ENCODE measurements around the gene CHCHD3. TPM values are rescaled to one million over a fixed set of nuclear protein-coding genes. Genes with fewer than 3 reads are reported as not detected.

Gene CHCHD3
- total RNA-seq, 4 donors from 2014 or later = 27.9 to 39.0 (median 34.5) TPM

- TF ChIP-seq CTCF (IDR thresholded peaks at IDR 0.05) (no peak), POLR2A (IDR thresholded peaks at IDR 0.05) (no peak)
- H3K4me3 ChIP-seq (ENCODE audit: low read depth, poor library complexity, severe bottlenecking) = no peak overlapping the region
- no peak for DNase-seq (ENCODE audit: low spot score in 2 of 2)
- intact Hi-C loops (cut with DNase I; ENCODE audit: low total_unique reads) = no loop called here
- 92 to 97% methylated on average over 4 of the region's 4 CpGs for WGBS, 2 donors
Observed at GRCh38 chr7:132857031-132857430, 224.9 kb downstream of the CHCHD3 start.

- H3K4me3 ChIP-seq (ENCODE audit: low read depth, poor library complexity, severe bottlenecking) = no peak overlapping the region
- TF ChIP-seq POLR2A (IDR thresholded peaks at IDR 0.05) = no peak
- no peak for TF ChIP-seq CTCF (IDR thresholded peaks at IDR 0.05)
- 95 to 97% methylated on average over 5 of the region's 5 CpGs for WGBS, 2 donors
- no peak for DNase-seq (ENCODE audit: low spot score in 2 of 2)
- intact Hi-C loops (cut with DNase I; ENCODE audit: low total_unique reads) = no loop called here
Observed at GRCh38 chr7:132856416-132856815, 225.5 kb downstream of the CHCHD3 start.

GRCh38 chr7:132855901-132856300 lies 226.0 kb downstream of the CHCHD3 start:
- 86 to 91% methylated on average over 2 of the region's 2 CpGs for WGBS, 2 donors
- no peak overlapping the region for H3K4me3 ChIP-seq (ENCODE audit: low read depth, poor library complexity, severe bottlenecking)
- no peak for DNase-seq (ENCODE audit: low spot score in 2 of 2)
- no peak for TF ChIP-seq POLR2A (IDR thresholded peaks at IDR 0.05)
- TF ChIP-seq CTCF (IDR thresholded peaks at IDR 0.05) = no peak
- intact Hi-C loops (cut with DNase I; ENCODE audit: low total_unique reads) = no loop called here

- WGBS, 2 donors = 93 to 97% methylated on average over 1 of the region's 1 CpG
Observed at GRCh38 chr7:132854238-132854637, 227.7 kb downstream of the CHCHD3 start.

GRCh38 chr7:132847376-132847775 lies 234.5 kb downstream of the CHCHD3 start:
- 93 to 95% methylated on average over 7 of the region's 7 CpGs for WGBS, 2 donors
- H3K4me3 ChIP-seq (ENCODE audit: low read depth, poor library complexity, severe bottlenecking) = no peak overlapping the region
- DNase-seq (ENCODE audit: low spot score in 2 of 2) = no peak
- intact Hi-C loops (cut with DNase I; ENCODE audit: low total_unique reads) = no loop called here
- TF ChIP-seq CTCF (IDR thresholded peaks at IDR 0.05) (no peak), POLR2A (IDR thresholded peaks at IDR 0.05) (no peak)

More at GRCh38 chr7:132854238-132854637, 227.7 kb downstream of the CHCHD3 start:
- TF ChIP-seq POLR2A (IDR thresholded peaks at IDR 0.05) (no peak), CTCF (IDR thresholded peaks at IDR 0.05) (no peak)
- intact Hi-C loops (cut with DNase I; ENCODE audit: low total_unique reads) = no loop called here
- H3K4me3 ChIP-seq (ENCODE audit: low read depth, poor library complexity, severe bottlenecking) = no peak overlapping the region
- DNase-seq (ENCODE audit: low spot score in 2 of 2) = no peak

GRCh38 chr7:132846086-132846485 lies 235.8 kb downstream of the CHCHD3 start:
- TF ChIP-seq CTCF (IDR thresholded peaks at IDR 0.05) (no peak), POLR2A (IDR thresholded peaks at IDR 0.05) (no peak)
- WGBS, 2 donors = 99 to 100% methylated on average over 3 of the region's 3 CpGs

More at GRCh38 chr7:132846086-132846485, 235.8 kb downstream of the CHCHD3 start:
- no peak for DNase-seq (ENCODE audit: low spot score in 2 of 2)
- intact Hi-C loops (cut with DNase I; ENCODE audit: low total_unique reads) = no loop called here
- H3K4me3 ChIP-seq (ENCODE audit: low read depth, poor library complexity, severe bottlenecking) = no peak overlapping the region

Measured in lower leg skin (tissue), 4 donors.